Endodermal cell (in vitro differentiated cells): ENCODE data around the gene GLT8D2. TPM values are rescaled to one million over a fixed set of nuclear protein-coding genes. Genes with fewer than 3 reads are reported as not detected.

Experiments used
- DNase-seq: peaks from one replicate; pipeline ENCODE4 v3.0.0-alpha.2; 2017
- H3K27ac ChIP-seq: 2 replicates; pipeline ENCODE4 v1.5.1; 2013; ENCODE audit warnings: mild to moderate bottlenecking, low read depth, low read length, moderate library complexity
- H3K27me3 ChIP-seq: 2 replicates; pipeline ENCODE4 v1.6.1; 2013; ENCODE audit warnings: mild to moderate bottlenecking, low read length, moderate library complexity; ENCODE audit not compliant: insufficient read depth, control insufficient read depth, poor library complexity, severe bottlenecking
- H3K36me3 ChIP-seq: 2 replicates; pipeline ENCODE4 v1.7.0; 2013; ENCODE audit warnings: mild to moderate bottlenecking, low read length, moderate library complexity; ENCODE audit not compliant: control insufficient read depth, insufficient read depth
- H3K4me1 ChIP-seq: one replicate; pipeline ENCODE4 v1.7.0; 2013; ENCODE audit warnings: low read length; ENCODE audit not compliant: control insufficient read depth, insufficient read depth
- H3K4me3 ChIP-seq: 2 replicates; pipeline ENCODE4 v1.5.1; 2013; ENCODE audit warnings: mild to moderate bottlenecking, low read length, moderate library complexity
- H3K9ac ChIP-seq: 2 replicates; pipeline ENCODE4 v1.6.1; 2013; ENCODE audit warnings: mild to moderate bottlenecking, low read length, moderate library complexity; ENCODE audit not compliant: poor library complexity, severe bottlenecking; ENCODE audit errors: extremely low read depth
- H3K9me3 ChIP-seq: 2 replicates; pipeline ENCODE4 v1.6.1; 2013; ENCODE audit warnings: mild to moderate bottlenecking, low read length, moderate library complexity; ENCODE audit not compliant: control insufficient read depth
- H3K27ac Mint-ChIP-seq: 2 replicates; pipeline ENCODE4 v1.8.0; 2020; ENCODE audit warnings: mixed read lengths
- H3K27me3 Mint-ChIP-seq: 2 replicates; pipeline ENCODE4 v1.8.0; 2021; ENCODE audit warnings: mild to moderate bottlenecking, mixed read lengths; ENCODE audit not compliant: insufficient read depth
- H3K36me3 Mint-ChIP-seq: 2 replicates; pipeline ENCODE4 v1.8.0; 2020; ENCODE audit warnings: low read depth, mixed read lengths
- H3K4me1 Mint-ChIP-seq: 2 replicates; pipeline ENCODE4 v1.8.0; 2020; ENCODE audit warnings: mixed read lengths
- H3K4me3 Mint-ChIP-seq: 2 replicates; pipeline ENCODE4 v1.8.0; 2020; ENCODE audit warnings: mild to moderate bottlenecking, moderate library complexity, mixed read lengths
- H3K9me3 Mint-ChIP-seq: 2 replicates; pipeline ENCODE4 v1.8.0; 2020; ENCODE audit warnings: mild to moderate bottlenecking, mixed read lengths
- WGBS, 2 experiments: methylation state at CpG; one replicate each; pipeline versions ENCODE4 v1.1.5 to v1.1.7; 2013; ENCODE audit warnings: missing lambda C conversion rate in 2 of 2, mixed read lengths in 1 of 2; ENCODE audit not compliant: insufficient coverage in 1 of 2, insufficient read length in 1 of 2; 5-methylcytosine and 5-hydroxymethylcytosine counted together
- total RNA-seq, 2 donors: library from RNA; stranded (reverse); fragmentation: NEBNext Ultra II Directional in 1 of 2; extraction: Animal tissue kit (Norgen Biotek cat#: 25700) in 1 of 2; gene quantifications; 2 replicates in 1 of 2; 3 replicates in 1 of 2; pipeline ENCODE4 v1.2.1, GENCODE V29; 2021
- TF ChIP-seq, protein P1 (sequence below): fragments of 200-600 bp; sonication (generic); conservative IDR thresholded peaks from 2 replicates; pipeline ENCODE4 v1.5.0; 2021; ENCODE audit warnings: antibody characterized with exemption, mild to moderate bottlenecking

The GLT8D2 gene
- total RNA-seq, 2 donors from 2014 or later = 0.69 to 1.3 TPM

DNA sequence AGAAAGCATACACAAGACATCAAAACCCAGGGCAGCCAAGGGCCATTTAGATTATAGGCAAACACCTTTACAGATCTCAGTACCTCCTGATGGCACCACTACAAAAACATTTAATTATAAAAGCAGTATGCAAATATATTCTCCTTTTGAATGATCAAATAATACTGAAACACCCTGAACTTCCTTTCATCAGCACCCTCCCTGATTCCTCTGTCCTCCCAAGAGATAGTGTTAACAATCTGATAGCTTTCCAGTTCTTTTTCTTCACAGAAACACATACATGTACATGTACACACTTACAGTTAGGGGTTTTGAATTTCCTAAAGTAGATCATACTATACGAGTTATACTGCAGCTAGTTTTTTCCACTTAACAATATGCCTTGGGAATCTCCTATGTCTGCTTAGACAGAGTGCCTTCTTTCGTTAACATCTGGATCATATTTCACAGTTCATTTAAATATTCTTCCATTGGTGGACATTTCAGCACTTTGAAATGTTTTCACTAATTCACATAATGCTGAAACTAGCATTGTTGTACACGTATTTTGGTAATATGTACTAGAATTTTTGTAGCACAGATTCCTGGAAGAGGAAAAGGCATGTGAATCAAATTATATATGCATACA, 49.1 kb downstream of the GLT8D2 start:
- Histone ChIP-seq H3K9me3 (no peaks in the 10 kb centered on the region), H3K4me1 (no peaks in the 10 kb centered on the region), H3K36me3 (no peaks in the 10 kb centered on the region), H3K4me3 (no peak overlapping the region), H3K9ac (no peak overlapping the region), H3K27ac (no peak overlapping the region), H3K27me3 (no peaks in the 10 kb centered on the region)
- Mint-ChIP-seq H3K27me3 (peaks cover 23% of the 10 kb centered on the region), H3K36me3 (no peaks in the 10 kb centered on the region), H3K4me1 (no peaks in the 10 kb centered on the region), H3K4me3 (no peak overlapping the region), H3K27ac (no peak overlapping the region), H3K9me3 (no peaks in the 10 kb centered on the region)
- WGBS, 2 experiments = 72 to 90% methylated on average over 2 to 3 of the region's 3 CpGs
- TF ChIP-seq, protein P1, sequence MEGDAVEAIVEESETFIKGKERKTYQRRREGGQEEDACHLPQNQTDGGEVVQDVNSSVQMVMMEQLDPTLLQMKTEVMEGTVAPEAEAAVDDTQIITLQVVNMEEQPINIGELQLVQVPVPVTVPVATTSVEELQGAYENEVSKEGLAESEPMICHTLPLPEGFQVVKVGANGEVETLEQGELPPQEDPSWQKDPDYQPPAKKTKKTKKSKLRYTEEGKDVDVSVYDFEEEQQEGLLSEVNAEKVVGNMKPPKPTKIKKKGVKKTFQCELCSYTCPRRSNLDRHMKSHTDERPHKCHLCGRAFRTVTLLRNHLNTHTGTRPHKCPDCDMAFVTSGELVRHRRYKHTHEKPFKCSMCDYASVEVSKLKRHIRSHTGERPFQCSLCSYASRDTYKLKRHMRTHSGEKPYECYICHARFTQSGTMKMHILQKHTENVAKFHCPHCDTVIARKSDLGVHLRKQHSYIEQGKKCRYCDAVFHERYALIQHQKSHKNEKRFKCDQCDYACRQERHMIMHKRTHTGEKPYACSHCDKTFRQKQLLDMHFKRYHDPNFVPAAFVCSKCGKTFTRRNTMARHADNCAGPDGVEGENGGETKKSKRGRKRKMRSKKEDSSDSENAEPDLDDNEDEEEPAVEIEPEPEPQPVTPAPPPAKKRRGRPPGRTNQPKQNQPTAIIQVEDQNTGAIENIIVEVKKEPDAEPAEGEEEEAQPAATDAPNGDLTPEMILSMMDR = no peak
- no peak for DNase-seq

DNA sequence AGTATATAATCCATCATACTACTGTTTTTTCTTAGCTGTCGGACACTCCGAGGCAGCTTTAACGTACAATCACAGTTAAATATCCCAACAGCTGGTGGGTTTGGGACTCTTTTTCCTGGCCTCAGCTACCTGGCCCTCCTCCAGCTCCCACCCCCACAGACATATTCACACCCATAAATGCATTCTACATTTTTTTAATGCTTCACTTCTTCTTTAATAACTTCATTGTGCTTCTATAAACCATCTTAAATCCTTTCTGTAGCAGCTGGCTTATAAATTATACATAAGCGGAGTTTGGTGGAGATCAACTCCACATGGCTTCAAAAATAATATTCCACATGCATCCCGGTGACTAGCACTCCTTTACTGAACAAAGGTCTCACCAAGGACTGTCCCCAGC, 51.0 kb downstream of the GLT8D2 start:
- no peak for DNase-seq
- H3K27ac ChIP-seq = no peak overlapping the region
- Mint-ChIP-seq H3K27me3 (peaks cover 14% of the 10 kb centered on the region), H3K36me3 (no peaks in the 10 kb centered on the region), H3K4me1 (peaks cover 4% of the 10 kb centered on the region), H3K9me3 (no peaks in the 10 kb centered on the region), H3K4me3 (no peak overlapping the region), H3K27ac (no peak overlapping the region)
- TF ChIP-seq, protein P1 = no peak
- H3K27me3 ChIP-seq = no peaks in the 10 kb centered on the region
- H3K9ac ChIP-seq = no peak overlapping the region
- H3K36me3 ChIP-seq = no peaks in the 10 kb centered on the region
- H3K4me1 ChIP-seq = no peaks in the 10 kb centered on the region
- WGBS, 2 experiments = 93 to 95% methylated on average over 2 to 5 of the region's 5 CpGs
- no peaks in the 10 kb centered on the region for H3K9me3 ChIP-seq
- no peak overlapping the region for H3K4me3 ChIP-seq

GRCh38 chr12:103997286-103997900, 52.6 kb downstream of the GLT8D2 start:
- DNase-seq = no peak
- Mint-ChIP-seq H3K9me3 (no peaks in the 10 kb centered on the region), H3K36me3 (no peaks in the 10 kb centered on the region), H3K27me3 (peaks cover 5% of the 10 kb centered on the region), H3K4me3 (no peak overlapping the region), H3K27ac (no peak overlapping the region), H3K4me1 (peaks cover 4% of the 10 kb centered on the region)
- WGBS, 2 experiments = 92 to 98% methylated on average over 7 to 16 of the region's 16 CpGs
- TF ChIP-seq, protein P1 = no peak
- Histone ChIP-seq H3K9ac (no peak overlapping the region), H3K4me3 (no peak overlapping the region), H3K27ac (no peak overlapping the region), H3K9me3 (no peaks in the 10 kb centered on the region), H3K4me1 (no peaks in the 10 kb centered on the region), H3K27me3 (no peaks in the 10 kb centered on the region), H3K36me3 (no peaks in the 10 kb centered on the region)
